ENCODE data around the gene PHKG1.

DNA sequence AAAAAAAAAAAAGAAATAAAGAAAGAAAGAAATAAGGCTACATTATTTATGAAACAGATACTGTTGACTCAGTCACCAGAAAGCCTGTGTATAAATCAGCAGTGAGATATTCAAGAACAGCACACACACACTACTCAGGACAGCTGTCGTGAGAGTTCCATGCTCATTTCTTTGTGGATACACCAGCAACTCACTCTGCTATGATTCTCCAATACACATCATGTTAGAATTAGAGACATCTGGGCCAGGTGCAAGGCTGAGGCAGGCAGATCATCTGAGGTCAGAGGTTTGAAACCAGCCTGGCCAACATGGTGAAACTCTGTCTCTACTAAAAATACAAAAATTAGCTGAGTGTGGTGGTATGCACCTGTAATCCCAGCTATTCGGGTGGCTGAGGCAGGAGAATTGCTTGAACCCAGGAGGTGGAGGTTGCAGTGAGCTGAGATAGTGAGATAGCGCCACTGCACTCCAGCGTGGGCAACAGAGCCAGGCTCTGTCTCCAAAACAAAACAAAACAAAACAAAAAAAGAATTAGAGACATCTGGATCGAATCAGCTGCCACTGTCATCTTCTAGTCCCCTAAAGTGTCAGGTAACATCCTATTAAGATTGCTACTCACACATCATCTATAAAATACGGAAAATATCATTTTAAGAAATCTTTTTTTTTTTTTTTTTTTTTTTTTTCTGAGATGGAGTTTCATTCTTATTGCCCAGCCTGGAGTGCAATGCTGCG lies 34.7 kb upstream of the PHKG1 start:
- TF ChIP-seq, protein P1, sequence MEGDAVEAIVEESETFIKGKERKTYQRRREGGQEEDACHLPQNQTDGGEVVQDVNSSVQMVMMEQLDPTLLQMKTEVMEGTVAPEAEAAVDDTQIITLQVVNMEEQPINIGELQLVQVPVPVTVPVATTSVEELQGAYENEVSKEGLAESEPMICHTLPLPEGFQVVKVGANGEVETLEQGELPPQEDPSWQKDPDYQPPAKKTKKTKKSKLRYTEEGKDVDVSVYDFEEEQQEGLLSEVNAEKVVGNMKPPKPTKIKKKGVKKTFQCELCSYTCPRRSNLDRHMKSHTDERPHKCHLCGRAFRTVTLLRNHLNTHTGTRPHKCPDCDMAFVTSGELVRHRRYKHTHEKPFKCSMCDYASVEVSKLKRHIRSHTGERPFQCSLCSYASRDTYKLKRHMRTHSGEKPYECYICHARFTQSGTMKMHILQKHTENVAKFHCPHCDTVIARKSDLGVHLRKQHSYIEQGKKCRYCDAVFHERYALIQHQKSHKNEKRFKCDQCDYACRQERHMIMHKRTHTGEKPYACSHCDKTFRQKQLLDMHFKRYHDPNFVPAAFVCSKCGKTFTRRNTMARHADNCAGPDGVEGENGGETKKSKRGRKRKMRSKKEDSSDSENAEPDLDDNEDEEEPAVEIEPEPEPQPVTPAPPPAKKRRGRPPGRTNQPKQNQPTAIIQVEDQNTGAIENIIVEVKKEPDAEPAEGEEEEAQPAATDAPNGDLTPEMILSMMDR (IDR thresholded peaks at IDR 0.05): no peak
- TF ChIP-seq, protein P2, sequence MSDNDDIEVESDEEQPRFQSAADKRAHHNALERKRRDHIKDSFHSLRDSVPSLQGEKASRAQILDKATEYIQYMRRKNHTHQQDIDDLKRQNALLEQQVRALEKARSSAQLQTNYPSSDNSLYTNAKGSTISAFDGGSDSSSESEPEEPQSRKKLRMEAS (CRISPR knock-in tag; IDR thresholded peaks at IDR 0.05): no peak
- no peak for TF ChIP-seq MXD4 (CRISPR knock-in tag; IDR thresholded peaks at IDR 0.05; ENCODE audit: borderline replicate concordance)
- TF ChIP-seq, protein P3, sequence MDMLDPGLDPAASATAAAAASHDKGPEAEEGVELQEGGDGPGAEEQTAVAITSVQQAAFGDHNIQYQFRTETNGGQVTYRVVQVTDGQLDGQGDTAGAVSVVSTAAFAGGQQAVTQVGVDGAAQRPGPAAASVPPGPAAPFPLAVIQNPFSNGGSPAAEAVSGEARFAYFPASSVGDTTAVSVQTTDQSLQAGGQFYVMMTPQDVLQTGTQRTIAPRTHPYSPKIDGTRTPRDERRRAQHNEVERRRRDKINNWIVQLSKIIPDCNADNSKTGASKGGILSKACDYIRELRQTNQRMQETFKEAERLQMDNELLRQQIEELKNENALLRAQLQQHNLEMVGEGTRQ (CRISPR knock-in tag; IDR thresholded peaks at IDR 0.05): no peak
- TF ChIP-seq, protein P4, sequence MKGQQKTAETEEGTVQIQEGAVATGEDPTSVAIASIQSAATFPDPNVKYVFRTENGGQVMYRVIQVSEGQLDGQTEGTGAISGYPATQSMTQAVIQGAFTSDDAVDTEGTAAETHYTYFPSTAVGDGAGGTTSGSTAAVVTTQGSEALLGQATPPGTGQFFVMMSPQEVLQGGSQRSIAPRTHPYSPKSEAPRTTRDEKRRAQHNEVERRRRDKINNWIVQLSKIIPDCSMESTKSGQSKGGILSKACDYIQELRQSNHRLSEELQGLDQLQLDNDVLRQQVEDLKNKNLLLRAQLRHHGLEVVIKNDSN (CRISPR knock-in tag; IDR thresholded peaks at IDR 0.05): no peak
- no peak for TF ChIP-seq TEAD4 (CRISPR knock-in tag; IDR thresholded peaks at IDR 0.05)
- TF ChIP-seq SP1 (CRISPR knock-in tag; conservative IDR thresholded peaks at IDR 0.05): no peak
- TF ChIP-seq JUN (CRISPR knock-in tag; IDR thresholded peaks at IDR 0.05): no peak

All from WTC11 (cell line).